Activated T-helper 2 cell treated with anti-CD3 and anti-CD28 coated beads, Interferon-gamma antibody, Interleukin-2, Interleukin-4, amounts not matched to agents 10 μg/mL and 5 μg/mL and 100 μg/mL, durations not matched to agents 14 hours and 24 hours and 36 hours (primary cell): ENCODE data around the gene EFCAB6. TPM values are rescaled to one million over a fixed set of nuclear protein-coding genes. Genes with fewer than 3 reads are reported as not detected.

Experiments used
- DNase-seq: peaks from one replicate; pipeline ENCODE4 v3.0.0; 2021; ENCODE audit warnings: low spot score
- H3K27ac Mint-ChIP-seq: one replicate; pipeline ENCODE4 v1.8.0; 2021; ENCODE audit warnings: mixed read lengths
- H3K27me3 Mint-ChIP-seq: one replicate; pipeline ENCODE4 v1.8.0; 2021; ENCODE audit warnings: low read depth, mixed read lengths
- H3K36me3 Mint-ChIP-seq: one replicate; pipeline ENCODE4 v1.8.0; 2021; ENCODE audit warnings: low read depth, mixed read lengths
- H3K4me1 Mint-ChIP-seq: one replicate; pipeline ENCODE4 v1.8.0; 2021; ENCODE audit warnings: low read depth, mixed read lengths
- H3K4me3 Mint-ChIP-seq: one replicate; pipeline ENCODE4 v1.8.0; 2021; ENCODE audit warnings: low read depth, mild to moderate bottlenecking, moderate library complexity, mixed read lengths
- H3K9me3 Mint-ChIP-seq: one replicate; pipeline ENCODE4 v1.8.0; 2021; ENCODE audit warnings: mixed read lengths
- intact Hi-C: fragments of 100-400 bp; cut with micrococcal nuclease; formaldehyde crosslinking; loops from one replicate; pipeline ENCODE4 v1.15.1; 2023
- total RNA-seq: library from RNA; stranded (reverse); gene quantifications from 2 replicates; pipeline ENCODE4 v1.2.3, GENCODE V29; 2022

The EFCAB6 gene
- total RNA-seq, 1 donor from 2014 or later = 0.11 TPM

GRCh38 chr22:43616645-43617044 lies 195.5 kb downstream of the EFCAB6 start:
- no peak overlapping the region for H3K27ac Mint-ChIP-seq
- DNase-seq = no peak
- H3K4me1 Mint-ChIP-seq = no peaks in the 10 kb centered on the region
- H3K4me3 Mint-ChIP-seq = no peak overlapping the region
- intact Hi-C loops = no loop called here
- H3K27me3 Mint-ChIP-seq = peaks cover 1% of the 10 kb centered on the region
- no peaks in the 10 kb centered on the region for H3K36me3 Mint-ChIP-seq
- H3K9me3 Mint-ChIP-seq = no peaks in the 10 kb centered on the region

- Mint-ChIP-seq H3K4me1 (no peaks in the 10 kb centered on the region), H3K27ac (no peak overlapping the region), H3K9me3 (no peaks in the 10 kb centered on the region), H3K36me3 (no peaks in the 10 kb centered on the region), H3K4me3 (no peak overlapping the region), H3K27me3 (peaks cover 11% of the 10 kb centered on the region)
- DNase-seq = no peak
- intact Hi-C loops = no loop called here
Observed at GRCh38 chr22:43600265-43600664, 211.8 kb downstream of the EFCAB6 start.

GRCh38 chr22:43592476-43592875 lies 219.6 kb downstream of the EFCAB6 start:
- Mint-ChIP-seq H3K36me3 (no peaks in the 10 kb centered on the region), H3K4me3 (no peak overlapping the region), H3K27ac (no peak overlapping the region), H3K27me3 (peaks cover 12% of the 10 kb centered on the region), H3K9me3 (no peaks in the 10 kb centered on the region), H3K4me1 (no peaks in the 10 kb centered on the region)
- no peak for DNase-seq
- intact Hi-C loops = no loop called here

GRCh38 chr22:43591380-43591779 lies 220.7 kb downstream of the EFCAB6 start:
- Mint-ChIP-seq H3K4me1 (no peaks in the 10 kb centered on the region), H3K4me3 (no peak overlapping the region), H3K9me3 (no peaks in the 10 kb centered on the region), H3K27me3 (peaks cover 6% of the 10 kb centered on the region), H3K27ac (no peak overlapping the region), H3K36me3 (no peaks in the 10 kb centered on the region)
- no peak for DNase-seq
- intact Hi-C loops = no loop called here

- Mint-ChIP-seq H3K27ac (no peak overlapping the region), H3K4me1 (no peaks in the 10 kb centered on the region), H3K9me3 (peaks cover 8% of the 10 kb centered on the region), H3K36me3 (no peaks in the 10 kb centered on the region), H3K27me3 (peaks cover 2% of the 10 kb centered on the region), H3K4me3 (no peak overlapping the region)
- intact Hi-C loops = no loop called here
- DNase-seq = no peak
Observed at GRCh38 chr22:43587574-43587973, 224.5 kb downstream of the EFCAB6 start.

GRCh38 chr22:43583501-43583900 lies 228.6 kb downstream of the EFCAB6 start:
- Mint-ChIP-seq H3K9me3 (peaks cover 12% of the 10 kb centered on the region), H3K4me1 (no peaks in the 10 kb centered on the region), H3K4me3 (no peak overlapping the region), H3K27me3 (no peaks in the 10 kb centered on the region), H3K27ac (no peak overlapping the region), H3K36me3 (no peaks in the 10 kb centered on the region)
- intact Hi-C loops = no loop called here
- DNase-seq = no peak

- no peaks in the 10 kb centered on the region for H3K4me1 Mint-ChIP-seq
- H3K9me3 Mint-ChIP-seq = peaks cover 12% of the 10 kb centered on the region
- H3K4me3 Mint-ChIP-seq = no peak overlapping the region
- no peaks in the 10 kb centered on the region for H3K27me3 Mint-ChIP-seq
- intact Hi-C loops = no loop called here
- no peaks in the 10 kb centered on the region for H3K36me3 Mint-ChIP-seq
- H3K27ac Mint-ChIP-seq = no peak overlapping the region
- no peak for DNase-seq
Observed at GRCh38 chr22:43582394-43582793, 229.7 kb downstream of the EFCAB6 start.

- Mint-ChIP-seq H3K4me3 (no peak overlapping the region), H3K27me3 (no peaks in the 10 kb centered on the region), H3K9me3 (peaks cover 12% of the 10 kb centered on the region), H3K4me1 (no peaks in the 10 kb centered on the region), H3K27ac (no peak overlapping the region), H3K36me3 (no peaks in the 10 kb centered on the region)
- intact Hi-C loops = no loop called here
- no peak for DNase-seq
Observed at GRCh38 chr22:43580271-43580750, 231.8 kb downstream of the EFCAB6 start.

GRCh38 chr22:43574738-43575137 lies 237.4 kb downstream of the EFCAB6 start:
- Mint-ChIP-seq H3K27me3 (no peaks in the 10 kb centered on the region), H3K4me1 (no peaks in the 10 kb centered on the region), H3K27ac (no peak overlapping the region), H3K9me3 (no peaks in the 10 kb centered on the region), H3K36me3 (no peaks in the 10 kb centered on the region), H3K4me3 (no peak overlapping the region)
- intact Hi-C loops = no loop called here
- no peak for DNase-seq

GRCh38 chr22:43572710-43573109 lies 239.4 kb downstream of the EFCAB6 start:
- DNase-seq = no peak
- H3K4me1 Mint-ChIP-seq = no peaks in the 10 kb centered on the region
- no peaks in the 10 kb centered on the region for H3K9me3 Mint-ChIP-seq
- no peak overlapping the region for H3K4me3 Mint-ChIP-seq
- H3K27me3 Mint-ChIP-seq = no peaks in the 10 kb centered on the region
- no peak overlapping the region for H3K27ac Mint-ChIP-seq
- intact Hi-C loops = no loop called here
- H3K36me3 Mint-ChIP-seq = no peaks in the 10 kb centered on the region

GRCh38 chr22:43571181-43571580 lies 240.9 kb downstream of the EFCAB6 start:
- H3K4me3 Mint-ChIP-seq = no peak overlapping the region
- H3K4me1 Mint-ChIP-seq = no peaks in the 10 kb centered on the region
- intact Hi-C loops = no loop called here
- H3K9me3 Mint-ChIP-seq = no peaks in the 10 kb centered on the region
- H3K36me3 Mint-ChIP-seq = no peaks in the 10 kb centered on the region
- H3K27me3 Mint-ChIP-seq = no peaks in the 10 kb centered on the region
- no peak overlapping the region for H3K27ac Mint-ChIP-seq
- no peak for DNase-seq

GRCh38 chr22:43570531-43571165 lies 241.5 kb downstream of the EFCAB6 start:
- Mint-ChIP-seq H3K36me3 (no peaks in the 10 kb centered on the region), H3K9me3 (no peaks in the 10 kb centered on the region), H3K27ac (no peak overlapping the region), H3K4me3 (no peak overlapping the region), H3K4me1 (no peaks in the 10 kb centered on the region), H3K27me3 (no peaks in the 10 kb centered on the region)
- intact Hi-C loops = no loop called here
- no peak for DNase-seq

GRCh38 chr22:43569111-43569510 lies 243.0 kb downstream of the EFCAB6 start:
- Mint-ChIP-seq H3K27ac (no peak overlapping the region), H3K9me3 (no peaks in the 10 kb centered on the region), H3K27me3 (no peaks in the 10 kb centered on the region), H3K4me1 (no peaks in the 10 kb centered on the region), H3K36me3 (no peaks in the 10 kb centered on the region), H3K4me3 (no peak overlapping the region)
- no peak for DNase-seq
- intact Hi-C loops = no loop called here
